ENCODE results near the gene PNRC1.

DNA sequence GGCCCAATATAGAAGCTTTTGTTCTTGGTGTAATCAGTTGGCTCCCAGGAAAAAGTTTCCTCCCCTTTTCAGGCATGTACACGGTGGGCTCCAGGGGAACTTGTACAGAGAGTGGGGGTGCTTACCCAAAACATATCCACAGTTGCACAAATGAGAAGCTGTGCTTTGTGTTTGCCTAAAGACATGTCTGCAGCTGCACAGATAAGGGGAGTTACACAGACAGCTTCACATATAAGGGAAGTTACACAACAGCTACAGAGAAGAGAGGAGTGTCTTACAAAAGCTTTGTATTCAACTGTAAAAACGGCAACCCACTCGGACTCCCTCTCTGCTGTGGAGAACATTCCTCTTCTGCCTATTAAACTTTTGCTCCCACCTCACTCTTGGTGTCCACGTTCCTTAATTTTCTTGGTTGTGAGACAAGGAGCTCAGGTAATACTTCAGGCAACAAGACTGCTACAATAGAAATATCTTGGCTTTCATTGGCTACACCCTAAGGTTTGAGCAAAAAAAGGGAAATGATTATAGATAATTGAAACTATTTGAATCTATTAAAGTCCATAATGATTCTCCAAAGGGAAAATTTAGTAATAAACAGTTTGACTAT is 7.4 kb upstream of the PNRC1 start:
- TF ChIP-seq, protein P1, sequence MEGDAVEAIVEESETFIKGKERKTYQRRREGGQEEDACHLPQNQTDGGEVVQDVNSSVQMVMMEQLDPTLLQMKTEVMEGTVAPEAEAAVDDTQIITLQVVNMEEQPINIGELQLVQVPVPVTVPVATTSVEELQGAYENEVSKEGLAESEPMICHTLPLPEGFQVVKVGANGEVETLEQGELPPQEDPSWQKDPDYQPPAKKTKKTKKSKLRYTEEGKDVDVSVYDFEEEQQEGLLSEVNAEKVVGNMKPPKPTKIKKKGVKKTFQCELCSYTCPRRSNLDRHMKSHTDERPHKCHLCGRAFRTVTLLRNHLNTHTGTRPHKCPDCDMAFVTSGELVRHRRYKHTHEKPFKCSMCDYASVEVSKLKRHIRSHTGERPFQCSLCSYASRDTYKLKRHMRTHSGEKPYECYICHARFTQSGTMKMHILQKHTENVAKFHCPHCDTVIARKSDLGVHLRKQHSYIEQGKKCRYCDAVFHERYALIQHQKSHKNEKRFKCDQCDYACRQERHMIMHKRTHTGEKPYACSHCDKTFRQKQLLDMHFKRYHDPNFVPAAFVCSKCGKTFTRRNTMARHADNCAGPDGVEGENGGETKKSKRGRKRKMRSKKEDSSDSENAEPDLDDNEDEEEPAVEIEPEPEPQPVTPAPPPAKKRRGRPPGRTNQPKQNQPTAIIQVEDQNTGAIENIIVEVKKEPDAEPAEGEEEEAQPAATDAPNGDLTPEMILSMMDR (IDR thresholded peaks at IDR 0.05), result no peak
- TF ChIP-seq EZH2phosphoT487 (IDR thresholded peaks at IDR 0.05), result no peak
